HepG2 (cell line): ENCODE measurements around the gene MRPS31.

ENCODE experiments used
- BCL6 ChIP-seq: IDR thresholded peaks from 2 replicates; pipeline ENCODE4 v1.6.1; 2016; ENCODE audit warnings: missing genetic modification reagents, missing compliant biosample characterization
- ELK4 ChIP-seq: sonication (generic); formaldehyde crosslinking; IDR thresholded peaks from 2 replicates; pipeline ENCODE4 v1.9.0; 2021; ENCODE audit warnings: missing genetic modification reagents, borderline replicate concordance
- EZH2 ChIP-seq: conservative IDR thresholded peaks from 2 replicates; pipeline ENCODE4 v1.6.1; 2012; ENCODE audit warnings: mild to moderate bottlenecking, low read depth, low read length, moderate library complexity
- MAFF ChIP-seq: IDR thresholded peaks from 2 replicates; pipeline ENCODE4 v1.6.1; 2011; ENCODE audit warnings: low read depth, low read length, improper control_type of control experiment
- POLR2A ChIP-seq, 2 experiments: IDR thresholded peaks; 2 replicates each; pipeline ENCODE4 v1.6.1; 2011; ENCODE audit warnings: low read depth in 2 of 2, low read length in 2 of 2, mild to moderate bottlenecking in 1 of 2, moderate library complexity in 1 of 2; ENCODE audit not compliant: insufficient read depth in 1 of 2
- PRPF4 ChIP-seq: fragments of 200-400 bp; formaldehyde crosslinking; IDR thresholded peaks from 2 replicates; pipeline ENCODE4 v1.6.1; 2016; ENCODE audit warnings: low read length, low read depth; ENCODE audit not compliant: poor library complexity, severe bottlenecking
- RAD21 ChIP-seq: fragments of 450-650 bp; formaldehyde crosslinking; IDR thresholded peaks from 2 replicates; pipeline ENCODE4 v1.5.0; 2020; ENCODE audit warnings: mild to moderate bottlenecking
- SKIL ChIP-seq: sonication (generic); formaldehyde crosslinking; IDR thresholded peaks from 2 replicates; pipeline ENCODE4 v1.8.0; 2022; ENCODE audit warnings: missing genetic modification reagents, mild to moderate bottlenecking, moderate library complexity, borderline replicate concordance
- SRY ChIP-seq: sonication (generic); formaldehyde crosslinking; IDR thresholded peaks from 2 replicates; pipeline ENCODE4 v1.8.0; 2022; ENCODE audit warnings: mild to moderate bottlenecking, missing genetic modification reagents
- ZNF639 ChIP-seq: conservative IDR thresholded peaks from 2 replicates; pipeline ENCODE4 v1.6.1; 2018; ENCODE audit warnings: missing genetic modification reagents
- ZNF644 ChIP-seq: IDR thresholded peaks from 2 replicates; pipeline ENCODE4 v1.6.1; 2016; ENCODE audit warnings: low read depth
- ZSCAN29 ChIP-seq: sonication (generic); formaldehyde crosslinking; conservative IDR thresholded peaks from 2 replicates; pipeline ENCODE4 v1.4.0; 2020; ENCODE audit warnings: mild to moderate bottlenecking, missing genetic modification reagents

GRCh38 chr13:40799508-40799907 lies 28.5 kb upstream of the MRPS31 start:
- TF ChIP-seq ZNF644 (CRISPR knock-in tag) (no peak), EZH2 (no peak), SKIL (no peak), ELK4 (CRISPR knock-in tag) (no peak), PRPF4 (no peak), SRY (no peak), ZNF639 (CRISPR knock-in tag) (no peak), BCL6 (no peak), MAFF (no peak), ZSCAN29 (CRISPR knock-in tag) (no peak), POLR2A (IDR thresholded peaks at IDR 0.05; ENCODE audit: insufficient read depth in 1 of 2, low read depth in 2 of 2, low read length in 2 of 2) (no peak), RAD21 (CRISPR knock-in tag) (no peak)
